Activated CD8-positive, alpha-beta T cell treated with anti-CD3 and anti-CD28 coated beads for 36 hours (primary cell): ENCODE results near the gene PLD4. TPM values are rescaled to one million over a fixed set of nuclear protein-coding genes. Genes with fewer than 3 reads are reported as not detected.
"Not testable (repeated sequence)": the region's sequence is repeated elsewhere in the genome, so short reads cannot be mapped to it uniquely, and the experiment has no call there.

Experiments used
- ATAC-seq: fragments of 200-7000 bp; cut with Tn5 transposase; one replicate; pipeline ENCODE4 v1.10.0; 2021; ENCODE audit warnings: mild to moderate bottlenecking, moderate library complexity
- CTCF ChIA-PET: fragments of 350-600 bp; sonication (Branson Sonifier 250); formaldehyde crosslinking; loops from one replicate; lab custom pipeline; 2021; ENCODE audit warnings: antibody characterized with exemption; lab: Charles Lee
- POLR2A ChIA-PET: fragments of 350-600 bp; sonication (Branson Sonifier 250); formaldehyde crosslinking; loops from one replicate; lab custom pipeline; 2021; ENCODE audit warnings: antibody characterized with exemption; lab: Charles Lee
- DNase-seq: peaks from one replicate; pipeline ENCODE4 v3.0.0-alpha.2; 2020
- H3K27ac Mint-ChIP-seq: one replicate; pipeline ENCODE4 v1.8.0; 2021; ENCODE audit warnings: mild to moderate bottlenecking, mixed read lengths
- H3K27me3 Mint-ChIP-seq: one replicate; pipeline ENCODE4 v1.8.0; 2021; ENCODE audit warnings: mixed read lengths
- H3K36me3 Mint-ChIP-seq: one replicate; pipeline ENCODE4 v1.8.0; 2021; ENCODE audit warnings: low read depth, mixed read lengths
- H3K4me1 Mint-ChIP-seq: one replicate; pipeline ENCODE4 v1.8.0; 2021; ENCODE audit warnings: low read depth, mixed read lengths
- H3K4me3 Mint-ChIP-seq: one replicate; pipeline ENCODE4 v1.8.0; 2021; ENCODE audit warnings: mild to moderate bottlenecking, moderate library complexity, mixed read lengths
- H3K9me3 Mint-ChIP-seq: one replicate; pipeline ENCODE4 v1.8.0; 2021; ENCODE audit warnings: mixed read lengths
- intact Hi-C: fragments of 100-400 bp; cut with micrococcal nuclease; formaldehyde crosslinking; loops from one replicate; pipeline ENCODE4 v1.10.0; 2022
- total RNA-seq, 2 experiments: library from RNA; stranded (reverse); gene quantifications; one replicate each; pipeline ENCODE4 v1.2.3, GENCODE V29; 2021
- TF ChIP-seq, protein P1 (sequence below): fragments of 200-600 bp; IDR thresholded peaks from one replicate; pipeline ENCODE4 v1.8.0; 2022; ENCODE audit warnings: antibody characterized with exemption, mild to moderate bottlenecking

The PLD4 gene
- total RNA-seq, 2 experiments from 2014 or later: not detected

DNA sequence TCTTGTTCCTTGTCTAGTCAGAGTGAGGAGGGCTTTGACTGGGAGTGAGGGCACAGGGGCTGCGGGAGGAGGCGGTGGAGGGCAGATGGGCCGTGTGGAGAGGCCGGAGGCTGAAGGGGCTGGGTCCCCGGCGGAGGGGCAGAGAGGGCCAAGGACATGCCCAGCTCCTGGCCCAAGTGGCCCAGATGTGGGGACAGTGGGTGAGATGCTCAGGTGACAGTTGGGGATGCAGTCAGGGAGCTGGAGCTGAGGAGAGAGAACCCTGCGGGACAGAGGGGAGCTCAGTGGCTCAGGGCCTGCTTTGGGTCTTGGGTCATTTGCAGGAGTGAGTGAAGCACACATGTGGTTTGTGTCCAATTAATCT is 26.5 kb upstream of the PLD4 start:
- ChIA-PET POLR2A (no interaction called here), CTCF (interaction anchor here (0.8 kb wide), 1 partner anchor 30 kb away, joined by 3 read pairs; no protein-coding TSS in a partner anchor)
- no peak for DNase-seq
- intact Hi-C loops: no loop called here
- H3K27ac Mint-ChIP-seq: no peak overlapping the region
- peaks cover 3% of the 10 kb centered on the region for H3K27me3 Mint-ChIP-seq
- no peaks in the 10 kb centered on the region for H3K36me3 Mint-ChIP-seq
- H3K9me3 Mint-ChIP-seq: no peaks in the 10 kb centered on the region
- H3K4me3 Mint-ChIP-seq: no peak overlapping the region
- peaks cover 2% of the 10 kb centered on the region for H3K4me1 Mint-ChIP-seq
- ATAC-seq: no peak
- TF ChIP-seq, protein P1, sequence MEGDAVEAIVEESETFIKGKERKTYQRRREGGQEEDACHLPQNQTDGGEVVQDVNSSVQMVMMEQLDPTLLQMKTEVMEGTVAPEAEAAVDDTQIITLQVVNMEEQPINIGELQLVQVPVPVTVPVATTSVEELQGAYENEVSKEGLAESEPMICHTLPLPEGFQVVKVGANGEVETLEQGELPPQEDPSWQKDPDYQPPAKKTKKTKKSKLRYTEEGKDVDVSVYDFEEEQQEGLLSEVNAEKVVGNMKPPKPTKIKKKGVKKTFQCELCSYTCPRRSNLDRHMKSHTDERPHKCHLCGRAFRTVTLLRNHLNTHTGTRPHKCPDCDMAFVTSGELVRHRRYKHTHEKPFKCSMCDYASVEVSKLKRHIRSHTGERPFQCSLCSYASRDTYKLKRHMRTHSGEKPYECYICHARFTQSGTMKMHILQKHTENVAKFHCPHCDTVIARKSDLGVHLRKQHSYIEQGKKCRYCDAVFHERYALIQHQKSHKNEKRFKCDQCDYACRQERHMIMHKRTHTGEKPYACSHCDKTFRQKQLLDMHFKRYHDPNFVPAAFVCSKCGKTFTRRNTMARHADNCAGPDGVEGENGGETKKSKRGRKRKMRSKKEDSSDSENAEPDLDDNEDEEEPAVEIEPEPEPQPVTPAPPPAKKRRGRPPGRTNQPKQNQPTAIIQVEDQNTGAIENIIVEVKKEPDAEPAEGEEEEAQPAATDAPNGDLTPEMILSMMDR: no peak

DNA sequence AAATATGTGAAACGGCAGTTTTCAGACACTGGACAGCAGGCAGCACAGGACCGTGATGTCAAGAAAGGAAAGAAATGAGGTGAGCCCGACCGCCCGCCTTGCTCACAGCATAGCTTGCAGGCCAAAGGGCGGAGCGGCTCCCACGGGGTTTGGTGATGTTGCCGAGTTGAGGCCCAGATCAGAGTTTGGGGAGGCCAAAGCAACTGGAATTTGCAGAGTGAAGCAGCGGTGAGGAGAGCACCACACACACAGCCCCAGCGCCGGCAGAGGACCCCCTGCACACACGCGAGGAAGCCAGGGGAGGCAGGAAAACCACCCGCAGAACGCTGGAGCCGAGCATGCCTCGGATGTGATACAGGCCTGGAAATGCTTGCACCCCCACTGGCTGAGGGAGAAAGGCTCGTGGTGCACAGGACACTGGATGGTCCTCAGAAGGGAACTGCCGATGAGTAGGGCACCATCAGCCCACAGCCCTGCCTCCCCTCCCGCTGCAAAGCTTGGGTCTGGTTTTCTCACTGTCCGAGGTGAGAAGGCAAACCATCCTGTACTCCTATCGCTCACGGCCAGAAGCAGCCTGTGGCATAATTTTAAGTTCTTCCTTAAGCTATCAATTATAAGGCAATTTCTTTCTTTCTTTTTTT is 25.7 kb upstream of the PLD4 start:
- CTCF ChIA-PET: interaction anchor here (0.8 kb wide), 2 partner anchors 29 to 147 kb away, joined by 3 read pairs; no protein-coding TSS in a partner anchor
- no peak overlapping the region for H3K4me3 Mint-ChIP-seq
- POLR2A ChIA-PET: no interaction called here
- H3K9me3 Mint-ChIP-seq: no peaks in the 10 kb centered on the region
- H3K27me3 Mint-ChIP-seq: peaks cover 5% of the 10 kb centered on the region
- peaks cover 2% of the 10 kb centered on the region for H3K4me1 Mint-ChIP-seq
- H3K27ac Mint-ChIP-seq: no peak overlapping the region
- TF ChIP-seq, protein P1: no peak
- intact Hi-C loops: no loop called here
- DNase-seq: no peak
- H3K36me3 Mint-ChIP-seq: no peaks in the 10 kb centered on the region
- no peak for ATAC-seq

DNA sequence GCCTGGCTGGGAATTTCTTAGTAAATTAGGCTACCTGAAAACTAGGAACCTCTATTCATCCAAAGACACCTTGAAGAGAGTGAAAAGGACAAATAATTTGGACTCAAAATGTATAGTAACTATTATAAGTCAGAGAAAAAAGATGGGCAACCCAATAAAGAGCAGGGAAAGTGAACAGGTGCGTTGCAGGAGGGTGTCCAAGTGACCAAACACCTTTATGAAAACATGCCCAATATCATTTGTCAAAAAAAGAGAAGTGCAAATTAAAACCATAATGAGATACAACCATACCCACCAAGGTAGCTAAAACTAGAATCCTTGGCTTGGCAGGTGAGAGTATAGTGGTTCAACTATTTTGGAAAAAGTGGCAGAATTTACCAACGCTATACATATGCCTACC is 24.9 kb upstream of the PLD4 start:
- no peak for ATAC-seq
- Mint-ChIP-seq H3K4me1 (peaks cover 2% of the 10 kb centered on the region), H3K27me3 (peaks cover 11% of the 10 kb centered on the region), H3K4me3 (no peak overlapping the region), H3K36me3 (no peaks in the 10 kb centered on the region), H3K27ac (no peak overlapping the region), H3K9me3 (no peaks in the 10 kb centered on the region)
- no peak for DNase-seq
- intact Hi-C loops: no loop called here
- CTCF ChIA-PET: interaction anchor here (0.8 kb wide), 2 partner anchors 76 to 146 kb away, joined by 3 read pairs; no protein-coding TSS in a partner anchor
- TF ChIP-seq, protein P1: no peak
- POLR2A ChIA-PET: interaction anchor here (0.5 to 0.6 kb wide), 2 partner anchors 60 to 140 kb away, joined by 3 read pairs; no protein-coding TSS in a partner anchor

DNA sequence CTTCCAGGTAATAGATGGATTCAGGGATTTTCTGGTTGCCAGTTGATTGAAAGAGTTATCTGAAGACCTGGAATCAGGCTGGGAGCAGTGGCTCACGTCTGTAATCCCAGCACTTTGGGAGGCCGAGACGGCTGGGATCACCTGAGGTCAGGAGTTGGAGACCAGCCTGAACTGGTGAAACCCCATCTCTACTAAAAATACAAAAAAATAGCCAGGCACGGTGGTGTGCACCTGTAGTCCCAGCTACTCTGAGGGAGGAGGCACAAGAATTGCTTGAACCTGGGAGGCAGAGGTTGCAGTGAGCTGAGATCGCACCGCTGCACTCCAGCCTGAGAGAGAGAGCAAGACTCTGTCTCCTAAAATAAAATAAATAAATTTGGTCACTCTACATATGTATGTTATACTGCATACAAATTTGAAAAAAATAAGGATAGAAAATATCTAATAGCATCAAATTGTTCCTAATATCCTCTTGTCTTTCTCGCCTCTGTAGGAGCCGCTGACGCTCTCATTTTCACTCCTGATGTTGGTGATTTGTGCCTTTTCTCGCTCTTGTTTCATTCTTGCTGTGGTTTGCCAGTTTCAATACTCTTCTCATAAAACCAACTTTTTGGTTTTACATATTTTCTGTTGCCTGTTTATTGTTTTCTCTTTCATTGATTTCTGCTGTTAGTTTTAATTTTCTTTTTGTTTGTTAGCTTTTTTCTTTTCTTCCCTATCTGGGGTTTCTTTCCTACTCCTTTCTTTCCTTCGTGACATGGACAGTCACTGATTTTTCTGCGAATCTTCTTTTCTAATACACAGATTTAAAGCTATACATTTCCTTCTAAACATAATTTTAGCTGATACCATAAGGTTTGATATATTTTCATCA is 23.8 kb upstream of the PLD4 start:
- Mint-ChIP-seq H3K9me3 (no peaks in the 10 kb centered on the region), H3K27ac (no peak overlapping the region), H3K4me1 (peaks cover 2% of the 10 kb centered on the region), H3K27me3 (peaks cover 14% of the 10 kb centered on the region), H3K36me3 (no peaks in the 10 kb centered on the region), H3K4me3 (no peak overlapping the region)
- DNase-seq (no peak), ATAC-seq (no peak)
- POLR2A ChIA-PET: no interaction called here
- CTCF ChIA-PET: no interaction called here
- intact Hi-C loops: no loop called here
- TF ChIP-seq, protein P1: no peak

DNA sequence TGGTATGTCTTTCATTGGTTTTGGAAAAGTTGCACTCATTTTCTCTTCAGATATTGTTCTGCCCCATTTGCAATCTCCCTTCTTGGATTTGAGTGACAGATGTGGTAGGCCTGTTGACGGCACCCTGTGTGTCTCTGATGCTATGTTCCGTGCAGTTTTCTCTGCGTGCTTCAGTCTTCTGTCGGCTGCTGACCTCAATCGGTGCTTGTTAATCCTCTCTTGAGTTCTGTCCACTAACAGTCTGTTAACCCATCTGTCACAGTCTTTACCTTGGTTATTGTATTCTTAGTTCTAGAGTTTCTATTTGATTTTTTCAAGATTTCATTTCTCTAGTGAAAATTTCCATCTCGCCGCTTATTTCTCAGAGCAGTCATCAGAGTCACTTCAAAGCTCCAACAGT is 20.7 kb upstream of the PLD4 start:
- Mint-ChIP-seq H3K36me3 (no peaks in the 10 kb centered on the region), H3K4me1 (peaks cover 2% of the 10 kb centered on the region), H3K27ac (no peak overlapping the region), H3K9me3 (no peaks in the 10 kb centered on the region), H3K27me3 (peaks cover 23% of the 10 kb centered on the region), H3K4me3 (no peak overlapping the region)
- TF ChIP-seq, protein P1: no peak
- ATAC-seq (no peak), DNase-seq (no peak)
- POLR2A ChIA-PET: no interaction called here
- CTCF ChIA-PET: no interaction called here
- intact Hi-C loops: no loop called here

DNA sequence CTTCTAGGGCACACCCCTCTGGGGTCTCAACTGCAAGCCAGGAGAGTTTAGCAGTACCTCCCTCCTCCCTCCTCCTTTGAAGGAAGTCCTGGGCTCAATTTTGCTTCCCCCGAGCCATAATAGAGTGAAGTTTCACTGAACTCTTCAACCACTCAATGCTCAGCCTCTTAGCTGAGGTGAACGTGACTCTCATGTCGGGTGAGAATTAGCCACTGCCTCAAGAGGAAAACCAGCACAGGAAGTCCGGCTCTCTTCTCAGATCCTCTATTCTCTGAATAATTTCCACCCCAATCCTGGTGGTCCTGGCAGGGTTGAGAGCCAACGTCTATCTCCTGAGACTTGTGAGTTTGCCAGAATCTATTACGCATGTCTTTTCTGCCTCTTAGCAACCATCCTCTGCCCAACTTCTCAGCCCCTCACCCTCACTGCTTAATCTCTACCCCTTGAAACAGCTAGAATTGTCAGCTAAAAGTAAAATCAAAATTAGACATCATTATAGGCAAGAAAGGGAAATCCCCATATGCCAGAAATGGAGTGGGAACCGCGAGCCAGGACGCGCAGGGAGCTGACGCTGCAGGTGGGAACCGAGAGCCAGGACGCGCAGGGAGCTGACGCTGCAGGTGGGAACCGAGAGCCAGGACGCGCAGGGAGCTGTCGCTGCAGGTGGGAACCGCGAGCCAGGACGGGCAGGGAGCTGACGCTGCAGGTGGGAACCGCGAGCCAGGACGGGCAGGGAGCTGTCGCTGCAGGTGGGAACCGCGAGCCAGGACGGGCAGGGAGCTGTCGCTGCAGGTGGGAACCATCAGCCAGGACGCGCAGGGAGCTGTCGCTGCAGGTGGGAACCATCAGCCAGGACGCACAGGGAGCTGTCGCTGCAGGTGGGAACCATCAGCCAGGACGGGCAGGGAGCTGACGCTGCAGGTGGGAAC is 19.8 kb upstream of the PLD4 start:
- H3K36me3 Mint-ChIP-seq, ATAC-seq, DNase-seq, H3K9me3 Mint-ChIP-seq, H3K4me3 Mint-ChIP-seq, intact Hi-C loops, POLR2A ChIA-PET, H3K4me1 Mint-ChIP-seq, H3K27ac Mint-ChIP-seq, CTCF ChIA-PET: not testable (repeated sequence)
- H3K27me3 Mint-ChIP-seq: peaks cover 26% of the 10 kb centered on the region
